ENCODE measurements around the gene RIPK4. TPM values are rescaled to one million over a fixed set of nuclear protein-coding genes. Genes with fewer than 3 reads are reported as not detected.

Gene RIPK4
- polyA plus RNA-seq, 5 donors = 7.0 to 9.4 (median 7.7) TPM

DNA sequence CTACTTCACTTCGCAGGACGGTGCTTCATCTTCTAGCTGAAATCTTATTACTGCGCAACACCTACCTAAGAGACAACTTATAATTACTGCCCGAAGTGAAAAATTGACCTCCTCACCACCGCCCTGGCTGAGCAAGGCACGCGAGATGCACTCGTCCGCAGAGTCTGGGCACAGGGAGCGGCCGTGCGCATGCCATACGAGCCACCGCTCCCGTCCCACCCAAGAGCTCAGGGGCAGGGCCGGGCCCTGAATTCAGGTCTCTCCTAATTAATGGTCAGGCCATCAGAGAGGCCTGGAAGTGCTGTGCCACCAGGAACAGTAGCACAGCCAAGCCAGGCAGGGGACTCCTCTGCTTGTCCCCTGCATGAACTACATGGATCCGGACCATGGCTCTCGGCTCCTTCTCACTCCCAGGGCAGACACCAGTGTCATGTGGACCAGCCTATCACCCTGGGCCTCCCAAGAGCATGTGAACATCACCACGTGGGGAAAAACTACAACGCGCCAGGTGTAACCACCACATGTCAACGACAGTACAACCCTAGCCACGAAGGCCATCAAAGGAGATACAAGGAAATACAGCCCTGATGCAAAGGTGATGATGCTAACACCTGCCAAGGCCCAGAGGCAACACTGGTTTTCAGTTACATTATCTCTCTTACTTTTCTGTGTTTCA lies 11.5 kb downstream of the RIPK4 start:
- DNase-seq = no peak

DNA sequence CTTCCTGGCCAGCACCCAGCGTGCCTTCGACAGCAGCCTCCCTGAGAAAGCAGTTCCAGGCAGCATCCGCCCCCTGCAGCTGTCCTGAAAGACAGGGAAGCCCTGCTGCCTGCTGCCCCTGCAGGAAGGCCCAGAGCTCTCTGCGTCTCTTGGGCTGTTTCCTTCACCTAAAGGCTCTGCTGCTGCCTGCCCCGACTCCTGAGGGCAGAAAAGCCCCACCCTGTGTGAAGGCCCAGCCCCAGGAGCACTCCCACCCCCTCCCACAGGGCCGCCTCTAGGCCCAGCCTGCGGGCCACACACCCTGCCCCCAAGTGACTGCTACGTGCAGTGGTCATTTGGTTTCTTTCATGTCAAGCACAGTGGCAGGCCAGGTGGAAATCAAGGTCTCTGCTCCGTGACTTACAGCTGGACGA lies 12.4 kb downstream of the RIPK4 start:
- no peak for DNase-seq

DNA sequence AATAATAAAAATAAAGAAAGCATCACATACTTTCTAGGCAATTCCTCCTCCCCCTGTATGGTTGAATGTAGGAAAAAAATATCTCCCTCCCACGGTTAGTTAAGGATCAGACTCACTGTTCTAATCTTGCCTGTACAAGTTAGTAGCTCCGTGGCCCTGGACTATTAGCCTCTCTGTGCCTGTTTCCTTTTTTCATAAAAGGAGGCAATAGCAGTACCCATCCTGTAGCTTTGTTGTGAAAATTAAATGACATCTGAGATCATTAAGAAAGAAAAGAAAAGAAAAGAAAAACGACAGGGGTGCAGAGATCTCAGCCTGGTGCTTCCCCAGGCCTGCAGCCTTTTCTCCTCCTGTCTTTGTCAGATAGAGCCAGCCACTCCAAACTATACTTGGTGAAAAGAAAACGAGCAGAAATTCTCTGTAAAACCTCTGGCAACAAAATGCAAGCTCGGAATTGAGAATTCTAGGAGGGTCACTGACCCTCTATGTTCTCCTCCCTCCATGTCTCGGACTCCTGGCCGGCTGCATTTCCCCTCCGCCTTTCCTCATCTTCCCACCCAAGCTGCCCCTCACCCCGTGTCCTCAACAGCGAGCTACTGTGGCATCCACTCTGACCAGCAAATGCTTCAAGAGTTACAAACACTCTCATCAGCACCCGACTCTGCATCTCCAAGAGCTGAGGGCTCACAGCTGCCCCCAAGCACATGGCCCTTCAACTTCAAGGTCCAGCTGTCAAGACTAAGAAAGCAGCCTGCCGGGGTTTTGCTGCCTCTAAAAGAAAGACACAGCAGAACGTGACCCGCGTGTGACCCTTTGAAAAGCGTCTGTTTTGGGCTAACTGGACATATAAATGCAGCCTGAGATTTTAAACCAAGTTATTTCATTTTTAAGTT lies 13.6 kb downstream of the RIPK4 start:
- no peak for DNase-seq

DNA sequence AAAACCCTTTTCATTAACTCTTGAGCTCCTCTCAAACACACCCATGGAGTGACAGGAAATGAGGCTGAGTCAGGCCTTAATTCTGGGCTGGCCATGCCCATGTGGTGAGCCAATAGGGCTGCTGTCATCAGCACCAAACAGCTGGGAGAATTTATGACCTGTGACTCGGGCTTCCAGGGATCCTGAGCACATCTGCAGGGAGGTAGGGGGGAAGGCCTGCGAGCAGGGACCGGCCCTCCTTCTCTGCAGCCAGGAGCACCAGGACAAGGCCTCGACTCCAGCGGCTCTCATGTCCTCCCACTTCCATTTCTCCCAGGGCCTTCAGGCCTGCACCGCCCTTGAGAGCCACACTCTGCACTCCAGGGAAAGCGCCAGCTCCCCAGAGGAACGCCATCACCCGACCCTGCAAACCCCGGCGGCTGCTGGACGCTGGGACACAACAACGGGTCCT lies 14.6 kb downstream of the RIPK4 start:
- no peak for DNase-seq

DNA sequence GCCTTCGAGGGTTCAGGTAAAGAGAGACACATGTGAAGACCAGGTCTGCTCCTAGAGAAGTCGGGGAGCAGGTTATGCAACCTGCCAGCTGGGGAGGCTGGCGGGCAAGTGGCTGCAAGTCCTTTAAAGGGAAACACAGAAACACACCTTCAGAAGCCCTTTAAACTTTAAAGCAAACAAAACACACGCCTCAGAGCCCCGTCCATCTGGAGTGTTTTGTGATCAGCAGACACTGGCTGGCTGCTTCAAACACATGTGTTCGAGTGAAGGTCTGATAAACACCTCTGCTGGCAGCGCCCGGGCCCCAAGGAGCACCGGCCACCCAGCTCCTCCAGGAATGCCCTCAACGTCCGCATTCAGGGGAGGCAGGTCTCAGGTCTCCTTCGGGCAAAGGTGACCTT lies 15.2 kb downstream of the RIPK4 start:
- DNase-seq = peak; percentile 59 to 67

DNA sequence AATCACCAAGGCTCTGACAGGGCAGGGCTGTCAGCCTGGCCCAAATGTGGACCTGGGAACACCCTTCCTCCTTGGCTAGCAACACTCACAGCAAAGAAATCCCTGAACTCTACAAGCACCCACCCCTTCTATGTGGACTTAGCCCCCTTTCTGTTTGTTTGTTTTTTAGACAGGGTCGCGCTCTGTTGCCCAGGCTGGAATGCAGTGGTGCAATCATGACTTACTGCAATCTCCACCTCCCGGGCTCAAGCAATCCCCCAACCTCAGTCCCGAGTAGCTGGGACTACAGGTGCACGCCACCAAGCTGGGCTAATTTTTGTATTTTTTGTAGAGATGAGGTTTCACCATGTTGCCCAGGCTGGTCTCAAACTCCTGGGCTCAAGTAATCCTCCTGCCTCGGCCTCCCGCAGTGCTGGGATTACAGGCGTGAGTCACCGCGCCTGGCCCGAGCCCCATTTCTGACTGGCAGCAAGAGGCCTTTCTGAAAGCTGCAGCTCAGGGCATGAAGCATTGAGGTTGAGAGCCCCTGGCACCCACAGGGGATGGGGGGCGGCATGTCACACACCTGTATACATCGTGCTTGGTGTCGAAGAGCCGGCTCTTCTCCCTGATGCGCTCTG lies 16.2 kb downstream of the RIPK4 start:
- DNase-seq = no peak

DNA sequence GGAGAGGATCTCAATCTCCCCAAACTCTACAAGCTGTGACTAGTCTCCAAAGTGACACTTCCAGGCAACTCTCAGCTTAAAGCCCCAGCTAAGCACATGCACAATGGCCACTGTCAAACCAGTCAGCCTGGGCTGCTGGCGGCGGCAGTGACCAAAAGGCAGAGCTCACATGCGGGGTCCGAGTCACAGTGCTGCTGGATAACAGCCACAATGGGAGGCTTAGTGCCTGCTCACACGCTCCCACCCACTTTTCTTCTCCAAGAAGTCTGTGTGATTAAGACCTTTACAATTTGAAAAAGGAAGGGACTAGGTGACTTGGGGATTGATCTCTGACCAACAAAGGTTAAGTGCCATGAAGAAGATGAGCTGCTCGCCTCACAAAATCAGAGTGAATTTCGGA lies 16.8 kb downstream of the RIPK4 start:
- no peak for DNase-seq

DNA sequence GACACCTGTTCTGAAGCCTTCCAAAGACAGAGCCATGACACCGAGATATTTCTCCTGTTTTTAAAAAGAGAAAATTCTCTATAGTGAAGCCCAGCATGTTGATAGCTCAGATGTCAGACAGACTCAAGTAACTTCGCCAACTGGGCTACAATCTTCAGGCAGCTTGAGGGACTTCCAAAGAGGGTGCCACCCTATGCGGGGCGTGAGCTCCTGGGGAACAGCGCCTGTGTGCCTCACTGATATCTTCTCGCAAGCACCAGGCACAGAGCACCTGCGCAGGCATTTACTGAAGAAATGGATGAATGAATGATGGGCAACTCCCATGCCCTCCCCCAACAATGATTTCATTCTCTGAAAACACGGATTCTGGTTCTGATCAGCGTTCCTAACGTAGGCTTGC lies 17.6 kb downstream of the RIPK4 start:
- DNase-seq = no peak

DNA sequence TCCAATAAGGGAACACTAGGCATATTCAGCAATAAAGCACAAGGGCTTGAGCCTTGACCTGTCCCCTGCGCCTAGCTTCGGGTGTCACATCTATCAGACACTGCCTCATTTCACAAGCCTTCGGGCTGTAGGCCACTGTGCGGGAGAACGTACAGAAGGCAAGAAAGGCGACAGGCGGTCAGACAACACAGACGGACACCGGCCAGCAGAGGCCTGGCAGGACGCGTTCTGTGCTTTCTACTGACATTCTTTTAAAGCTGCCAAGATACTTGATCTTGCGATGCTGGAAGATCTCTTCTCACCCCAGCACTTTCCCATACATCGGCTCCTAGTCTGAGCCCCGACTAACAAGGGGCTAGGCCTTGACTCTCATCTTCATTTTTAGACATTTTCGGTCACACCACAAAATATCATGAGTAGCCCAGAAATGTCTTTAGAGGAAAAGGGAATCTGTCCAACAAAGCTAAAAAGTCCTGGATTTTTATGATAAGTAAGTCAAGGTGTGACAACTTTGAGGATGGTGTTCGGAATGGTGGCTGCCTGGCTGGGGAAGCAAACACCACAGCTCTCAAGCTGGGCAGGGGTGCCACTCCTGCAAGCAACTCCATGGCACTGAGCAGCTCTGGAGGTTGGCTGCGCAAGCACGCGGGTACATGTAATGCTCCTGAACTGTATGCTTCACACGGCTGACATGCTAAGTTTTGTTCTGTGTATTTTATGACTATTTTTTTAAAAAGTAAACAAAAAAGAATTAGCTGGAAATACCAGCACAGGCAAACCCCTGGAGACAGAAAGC lies 18.7 kb downstream of the RIPK4 start:
- DNase-seq = no peak

DNA sequence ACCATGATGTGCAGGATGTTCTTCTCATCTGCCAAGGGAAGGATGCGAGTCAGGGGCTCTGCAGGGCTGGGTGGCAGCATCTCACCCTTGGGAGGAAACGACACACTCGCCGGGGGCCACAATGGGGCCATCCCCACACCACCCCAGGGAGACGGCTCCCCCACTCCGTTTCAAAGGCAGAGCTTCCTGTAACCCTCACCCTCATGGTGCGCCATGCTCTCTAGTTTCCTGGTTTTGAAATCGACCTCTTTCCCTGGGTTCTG lies 20.2 kb downstream of the RIPK4 start:
- no peak for DNase-seq

DNA sequence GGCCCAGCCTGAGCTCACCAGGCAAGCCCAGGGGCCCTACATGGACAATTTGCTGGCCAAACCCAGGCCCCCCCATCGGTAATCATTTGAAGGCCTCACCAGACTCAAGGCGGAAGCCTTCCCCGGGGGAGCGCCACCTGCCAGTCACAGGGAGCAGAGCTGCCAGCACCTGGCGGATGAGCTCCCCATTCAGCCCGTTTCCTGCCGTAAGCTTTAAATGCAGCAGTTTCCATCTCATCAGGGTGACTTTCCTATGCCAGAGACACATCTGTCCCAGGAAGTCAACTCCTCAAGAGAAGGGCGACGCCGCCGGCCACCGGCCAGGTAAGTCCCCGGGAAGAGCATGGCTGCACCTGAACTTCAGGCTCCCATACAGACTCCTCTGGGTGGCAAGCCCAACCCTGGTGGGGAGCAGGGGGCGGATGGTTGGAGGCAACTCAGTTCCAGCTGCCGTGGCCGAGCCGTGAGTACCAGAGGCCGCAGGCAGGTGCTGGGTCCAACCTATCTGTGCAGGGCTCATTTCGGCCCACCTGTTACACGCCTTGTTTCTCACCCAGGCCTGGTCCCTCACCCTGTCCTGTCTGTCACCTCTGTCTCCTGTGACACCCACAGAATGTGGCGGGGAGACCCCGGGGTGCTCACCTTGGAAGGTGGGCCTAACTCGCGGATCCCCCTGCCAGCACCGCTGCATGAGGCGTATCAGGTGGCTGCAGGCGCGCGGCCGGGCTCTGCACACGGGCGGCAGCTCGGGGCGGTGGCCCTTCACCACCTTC lies 20.7 kb downstream of the RIPK4 start:
- DNase-seq = no peak

DNA sequence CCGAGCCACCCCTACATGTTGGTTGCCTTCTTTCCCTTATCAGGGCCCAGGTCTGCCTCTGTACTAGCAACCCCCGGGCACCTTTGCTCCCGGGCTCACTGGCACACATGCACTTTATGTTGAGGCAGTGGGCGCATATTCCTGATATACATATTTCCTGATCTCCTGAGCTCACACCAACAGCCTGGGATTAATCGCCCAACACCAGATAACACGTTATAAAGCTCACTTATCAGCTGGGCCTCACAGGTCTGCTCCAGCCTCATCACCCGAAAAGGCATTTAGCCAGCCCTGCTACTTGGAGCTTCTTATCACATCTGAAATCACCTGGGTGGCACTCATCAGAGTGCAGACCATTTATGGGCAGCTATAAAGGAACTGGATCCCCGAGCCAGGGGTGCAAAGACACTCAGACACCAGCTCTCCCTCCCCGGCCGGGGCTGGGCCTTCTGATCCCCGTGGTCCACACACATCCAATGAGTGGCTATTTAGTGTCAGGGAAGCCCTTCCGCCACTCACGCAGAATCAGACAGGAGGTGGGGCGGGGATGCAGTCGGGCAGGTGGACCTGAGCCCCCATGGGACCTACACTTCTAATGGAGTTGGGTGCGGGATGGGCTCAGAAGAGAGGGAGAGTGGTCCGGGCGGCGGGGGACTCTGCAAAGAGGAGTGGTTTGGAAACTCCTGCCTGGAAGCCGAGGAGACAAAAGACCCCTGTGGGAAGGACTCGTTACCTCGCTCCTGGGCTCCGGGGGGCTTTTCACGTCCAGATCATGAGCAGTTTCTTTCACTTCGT lies 21.6 kb downstream of the RIPK4 start:
- DNase-seq = no peak

DNA sequence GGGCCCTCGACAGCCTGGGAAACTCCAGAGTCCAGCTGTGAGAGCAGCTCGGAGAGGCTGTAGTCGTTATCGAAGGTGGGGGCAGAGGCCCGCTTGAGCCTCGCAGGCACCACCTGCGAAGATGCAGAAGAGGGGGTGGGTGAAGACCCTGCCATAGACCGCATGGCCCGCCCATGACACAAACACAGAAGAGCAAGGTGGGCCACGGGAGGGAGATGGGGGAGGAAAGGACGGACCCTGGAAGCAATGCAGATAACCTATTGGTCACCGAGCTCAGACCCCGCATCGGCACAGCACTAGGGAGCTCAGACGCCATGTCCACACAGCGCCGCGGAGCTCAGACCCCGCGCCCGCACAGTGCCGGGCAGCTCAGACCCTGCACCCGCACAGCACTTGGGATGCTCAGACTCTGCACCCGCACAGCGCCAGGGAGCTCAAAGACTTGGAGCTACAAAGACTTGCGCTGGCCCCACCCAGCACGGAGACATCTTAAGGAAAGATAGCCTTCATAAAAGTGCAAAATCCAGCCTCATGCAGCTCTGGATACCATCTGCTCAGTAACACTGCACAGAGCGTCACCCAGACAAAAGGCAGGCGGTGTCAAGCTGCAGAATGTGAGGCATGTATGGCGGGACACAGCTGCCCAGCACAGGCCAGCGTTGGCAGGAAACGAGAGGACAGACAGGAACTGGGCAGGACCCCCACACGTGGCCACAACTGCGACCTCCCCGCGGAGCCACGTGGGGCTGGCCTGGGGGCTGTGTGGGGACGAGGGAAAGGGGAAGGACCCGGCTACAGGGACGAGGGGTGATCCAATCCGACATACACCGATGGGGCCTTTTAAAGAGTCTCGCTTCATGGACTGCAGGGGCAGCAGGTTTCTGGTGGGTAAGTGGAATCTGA lies 22.6 kb downstream of the RIPK4 start:
- DNase-seq = no peak

DNA sequence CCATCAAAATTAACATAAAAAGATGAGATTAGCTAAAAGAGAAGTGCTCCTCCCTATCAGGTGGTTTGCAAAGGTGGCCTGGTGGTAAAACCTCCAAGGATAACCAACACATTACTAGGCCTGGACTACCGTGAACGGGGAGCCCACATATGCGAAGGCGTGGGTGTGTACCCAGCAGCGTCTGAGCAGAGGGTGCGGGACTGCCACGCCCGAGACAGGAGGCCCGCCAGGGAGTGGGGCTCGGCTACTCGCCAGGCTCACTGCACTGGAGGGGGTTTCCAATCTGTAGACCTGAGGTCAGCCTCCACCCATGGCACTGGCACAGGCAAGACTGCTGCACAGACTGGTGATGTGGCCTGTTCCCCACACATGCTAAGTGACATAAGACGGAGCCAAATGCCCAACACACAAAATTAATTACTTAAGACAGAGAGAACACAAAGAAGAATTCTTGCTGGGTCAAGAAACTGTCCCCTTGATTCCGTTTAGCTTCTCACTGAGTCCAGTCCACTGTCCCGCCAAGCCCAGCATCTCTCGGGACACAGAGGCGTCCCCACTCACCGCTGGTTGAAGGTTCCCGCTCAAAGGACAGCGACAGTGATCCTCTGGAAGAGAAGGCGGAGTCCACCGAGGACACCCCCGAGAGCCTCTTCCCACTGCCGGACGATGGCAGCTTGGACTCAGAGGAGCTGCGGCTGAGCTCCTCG lies 23.4 kb downstream of the RIPK4 start:
- DNase-seq = no peak

DNA sequence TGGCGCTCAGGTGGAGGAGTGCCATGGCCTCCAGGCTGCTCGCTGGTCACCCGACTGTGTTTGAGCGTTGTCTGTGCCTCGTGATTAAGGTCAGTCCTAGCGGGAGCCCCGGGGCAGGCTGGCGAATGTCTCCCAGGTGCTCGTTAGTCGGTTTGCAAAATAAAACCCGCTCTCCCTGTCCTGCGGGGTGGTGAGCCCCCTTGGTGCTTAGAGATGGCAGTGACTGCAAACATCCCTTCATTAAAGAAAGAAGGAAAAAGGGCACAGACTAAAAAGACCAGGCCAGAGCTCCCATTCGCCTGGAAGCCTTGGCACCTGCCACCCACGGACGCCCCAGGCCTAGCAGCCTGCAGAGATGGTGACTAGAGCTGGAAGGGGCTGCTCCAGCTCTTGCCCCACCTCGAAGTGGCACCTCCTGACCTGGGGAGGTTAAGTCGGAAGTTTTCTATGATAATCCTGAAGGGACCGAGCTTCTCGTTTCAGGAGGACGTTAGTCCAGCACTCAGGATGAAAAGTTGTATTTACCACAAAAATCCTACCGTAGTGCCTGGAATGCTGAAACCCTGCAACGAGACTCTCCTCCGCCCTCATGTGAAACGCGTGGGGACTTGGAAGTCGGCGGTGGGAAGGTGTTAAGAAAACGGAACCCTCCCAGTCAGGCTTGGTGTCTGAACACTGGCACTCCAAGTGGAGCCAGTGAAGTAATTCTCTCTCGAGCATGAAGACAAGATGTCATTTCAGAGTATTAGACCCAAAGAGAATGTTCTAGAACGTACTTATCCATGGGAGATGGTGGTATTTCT lies 24.6 kb downstream of the RIPK4 start:
- no peak for DNase-seq

DNA sequence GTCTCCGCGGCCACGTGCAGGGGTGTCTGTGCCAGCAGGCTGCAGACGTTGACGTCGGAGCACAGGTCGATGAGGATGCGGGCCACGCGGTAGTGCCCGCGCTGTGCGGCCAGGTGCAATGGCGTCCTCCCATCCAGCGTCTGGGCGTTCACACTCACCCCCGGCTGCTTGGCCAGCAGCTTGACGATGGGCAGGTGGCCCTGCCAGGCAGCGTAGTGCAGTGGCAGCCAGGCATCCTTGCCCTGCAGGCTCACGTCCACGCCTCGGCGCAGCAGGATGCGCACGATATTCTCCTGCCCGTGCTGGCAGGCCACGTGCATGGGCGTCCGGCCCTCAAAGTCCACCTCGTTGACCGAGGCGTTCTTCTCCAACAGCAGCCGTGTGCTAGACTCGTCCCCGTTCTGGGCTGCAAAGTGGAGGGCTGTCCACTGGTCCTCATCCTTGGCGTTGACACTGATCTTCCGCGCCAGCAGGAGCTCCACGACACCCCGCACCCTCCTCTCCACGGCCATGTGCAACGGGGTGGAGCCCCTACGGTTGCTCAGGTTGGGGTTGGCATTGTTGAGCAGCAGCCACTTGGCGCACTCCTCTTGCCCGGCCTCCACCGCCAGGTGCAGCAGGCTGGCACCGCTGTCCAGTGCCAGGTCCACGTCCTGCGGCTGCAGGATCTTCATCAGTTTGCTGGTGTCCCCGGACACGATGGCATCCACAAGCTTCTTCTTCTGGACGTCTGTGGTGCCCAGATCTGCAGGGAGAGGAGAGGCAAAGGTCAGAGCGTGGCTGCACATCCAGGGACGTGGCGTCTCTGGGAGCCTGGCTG lies 25.4 kb downstream of the RIPK4 start:
- no peak for DNase-seq

Data from right lung (tissue), 5 donors.